Neural progenitor cell (in vitro differentiated cells): Measurements from ENCODE around the gene MED26.

Source experiments
- CTCF ChIP-seq: fragments of 200-600 bp; sonication (generic); IDR thresholded peaks from 2 replicates; pipeline ENCODE4 v1.5.1; 2017; ENCODE audit warnings: antibody characterized with exemption, mild to moderate bottlenecking
- EZH2 ChIP-seq: fragments of 200-600 bp; sonication (generic); IDR thresholded peaks from 2 replicates; pipeline ENCODE4 v1.6.1; 2017; ENCODE audit warnings: antibody characterized with exemption, mild to moderate bottlenecking, moderate library complexity
- EZH2phosphoT487 ChIP-seq: fragments of 200-600 bp; sonication (generic); IDR thresholded peaks from 2 replicates; pipeline ENCODE4 v1.6.1; 2017; ENCODE audit warnings: antibody characterized with exemption

GRCh38 chr19:16585094-16585801 lies 42.8 kb downstream of the MED26 start:
- no peak for TF ChIP-seq CTCF
- no peak for TF ChIP-seq EZH2
- no peak for TF ChIP-seq EZH2phosphoT487
